GM10266 (cell line): ENCODE measurements around the gene KMT2B.

Source experiments
- DNase-seq: peaks from one replicate; pipeline ENCODE4 v3.0.0; 2012; ENCODE audit errors: extremely low spot score
- TF ChIP-seq, protein P1 (sequence below): IDR thresholded peaks from 2 replicates; pipeline ENCODE4 v1.5.1; 2012; ENCODE audit warnings: mild to moderate bottlenecking, low read depth; ENCODE audit not compliant: control insufficient read depth, insufficient read depth; ENCODE audit errors: missing control alignments

The KMT2B gene

DNA sequence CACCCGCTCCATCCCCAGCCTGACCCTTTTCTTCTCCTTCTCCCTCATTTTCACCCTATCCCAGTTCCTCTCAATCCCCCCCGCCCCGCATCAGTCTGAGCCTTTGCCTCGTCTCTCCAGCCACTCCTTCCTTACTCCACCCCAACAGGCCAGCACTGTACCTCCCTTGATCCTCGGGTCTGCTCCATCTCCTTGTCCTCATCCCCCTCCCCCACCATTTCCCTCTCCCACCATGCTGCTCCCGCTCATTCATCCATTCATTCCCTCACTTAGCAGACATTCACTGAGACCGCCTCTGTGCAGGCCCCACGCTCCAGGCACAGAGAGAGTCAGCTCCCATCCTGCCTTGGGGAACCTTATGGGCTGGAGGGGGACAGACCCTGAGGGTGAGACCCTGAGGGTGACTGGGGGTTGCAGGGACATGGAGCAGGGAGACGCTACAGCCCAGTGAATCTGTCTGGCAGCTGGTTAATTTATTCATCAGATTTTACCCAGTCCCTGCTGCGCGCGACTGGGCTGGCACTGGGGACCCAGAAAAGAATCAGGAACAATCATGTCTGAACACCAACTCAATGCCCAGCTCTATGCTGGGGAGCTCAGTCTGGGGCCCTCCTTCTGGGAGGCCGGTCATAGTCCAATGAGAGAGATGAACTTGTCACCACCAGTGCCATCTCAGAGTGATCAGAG is 58.4 kb downstream of the KMT2B start:
- TF ChIP-seq, protein P1, sequence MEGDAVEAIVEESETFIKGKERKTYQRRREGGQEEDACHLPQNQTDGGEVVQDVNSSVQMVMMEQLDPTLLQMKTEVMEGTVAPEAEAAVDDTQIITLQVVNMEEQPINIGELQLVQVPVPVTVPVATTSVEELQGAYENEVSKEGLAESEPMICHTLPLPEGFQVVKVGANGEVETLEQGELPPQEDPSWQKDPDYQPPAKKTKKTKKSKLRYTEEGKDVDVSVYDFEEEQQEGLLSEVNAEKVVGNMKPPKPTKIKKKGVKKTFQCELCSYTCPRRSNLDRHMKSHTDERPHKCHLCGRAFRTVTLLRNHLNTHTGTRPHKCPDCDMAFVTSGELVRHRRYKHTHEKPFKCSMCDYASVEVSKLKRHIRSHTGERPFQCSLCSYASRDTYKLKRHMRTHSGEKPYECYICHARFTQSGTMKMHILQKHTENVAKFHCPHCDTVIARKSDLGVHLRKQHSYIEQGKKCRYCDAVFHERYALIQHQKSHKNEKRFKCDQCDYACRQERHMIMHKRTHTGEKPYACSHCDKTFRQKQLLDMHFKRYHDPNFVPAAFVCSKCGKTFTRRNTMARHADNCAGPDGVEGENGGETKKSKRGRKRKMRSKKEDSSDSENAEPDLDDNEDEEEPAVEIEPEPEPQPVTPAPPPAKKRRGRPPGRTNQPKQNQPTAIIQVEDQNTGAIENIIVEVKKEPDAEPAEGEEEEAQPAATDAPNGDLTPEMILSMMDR = no peak
- DNase-seq = no peak

DNA sequence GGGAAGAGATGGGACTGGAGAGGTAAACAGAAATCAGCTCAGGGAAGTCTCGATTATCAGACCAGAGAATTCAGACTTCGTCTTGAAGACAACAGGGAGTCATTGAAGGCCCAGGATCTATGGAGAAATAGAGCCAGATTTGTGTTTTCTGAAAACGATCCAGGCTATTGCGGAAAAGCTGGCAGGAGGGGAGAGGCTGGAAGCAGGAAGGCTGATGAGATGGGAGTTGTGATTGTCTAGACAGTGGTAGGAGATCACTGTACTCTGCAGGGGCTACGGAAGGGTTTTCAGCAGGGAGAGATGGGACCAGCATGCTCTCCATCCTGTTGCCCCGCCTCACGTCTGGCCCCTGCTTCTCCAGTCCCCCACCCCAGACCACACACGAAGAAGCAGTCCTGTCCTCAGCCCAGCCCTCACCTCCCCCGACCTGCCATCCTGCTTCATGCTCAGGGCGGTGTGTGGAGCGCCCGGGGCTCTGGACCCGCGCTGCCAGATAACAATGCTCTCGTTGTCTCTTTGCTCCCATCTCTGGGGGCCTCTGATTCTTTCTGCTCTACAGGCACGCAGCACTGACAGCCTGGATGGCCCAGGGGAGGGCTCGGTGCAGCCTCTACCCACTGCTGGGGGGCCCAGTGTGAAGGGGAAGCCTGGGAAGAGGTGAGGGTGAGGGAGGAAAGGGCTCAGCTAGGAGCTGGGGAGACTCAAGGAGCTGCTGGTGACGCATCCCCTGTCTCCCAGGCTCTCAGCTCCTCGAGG is 59.5 kb downstream of the KMT2B start:
- TF ChIP-seq, protein P1 = no peak
- DNase-seq = no peak

DNA sequence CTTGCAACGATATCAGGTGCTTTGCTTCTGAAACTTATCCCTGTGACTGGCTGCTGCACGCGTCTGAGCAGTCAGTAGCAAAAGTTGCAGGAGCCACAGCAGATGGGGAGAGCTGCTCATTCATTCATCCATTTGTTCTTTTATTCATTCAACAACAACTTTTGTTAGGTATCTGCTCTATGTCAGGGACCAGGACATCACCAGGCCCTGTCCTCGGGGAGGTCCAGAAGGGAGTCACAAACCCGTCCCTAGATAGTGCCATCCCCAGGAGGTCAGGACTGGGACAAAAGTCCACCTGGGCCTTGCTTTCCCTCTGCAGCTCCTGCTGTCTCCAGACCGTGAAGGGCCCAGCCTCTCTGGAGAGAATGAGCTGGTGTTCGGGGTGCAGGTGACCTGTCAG is 60.2 kb downstream of the KMT2B start:
- no peak for DNase-seq
- TF ChIP-seq, protein P1 = no peak

DNA sequence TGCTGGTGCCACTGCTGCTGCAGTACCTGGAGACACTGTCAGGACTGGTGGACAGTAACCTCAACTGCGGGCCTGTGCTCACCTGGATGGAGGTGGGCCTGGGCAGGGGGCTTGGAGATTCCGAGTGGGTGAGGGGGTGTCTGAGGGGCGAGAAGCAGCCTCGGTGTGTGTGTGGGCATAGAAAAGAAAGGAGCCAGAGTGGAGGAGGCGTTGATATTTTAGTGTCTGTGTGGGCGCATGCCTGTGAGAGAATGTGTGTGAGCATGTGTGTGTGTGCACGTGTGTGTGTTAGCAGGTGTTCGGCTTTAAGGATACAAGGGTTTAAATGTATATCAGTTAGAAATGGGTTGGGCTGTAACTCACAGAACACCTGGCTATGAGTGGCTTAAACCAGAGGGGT is 61.2 kb downstream of the KMT2B start:
- TF ChIP-seq, protein P1 = no peak
- DNase-seq = no peak

DNA sequence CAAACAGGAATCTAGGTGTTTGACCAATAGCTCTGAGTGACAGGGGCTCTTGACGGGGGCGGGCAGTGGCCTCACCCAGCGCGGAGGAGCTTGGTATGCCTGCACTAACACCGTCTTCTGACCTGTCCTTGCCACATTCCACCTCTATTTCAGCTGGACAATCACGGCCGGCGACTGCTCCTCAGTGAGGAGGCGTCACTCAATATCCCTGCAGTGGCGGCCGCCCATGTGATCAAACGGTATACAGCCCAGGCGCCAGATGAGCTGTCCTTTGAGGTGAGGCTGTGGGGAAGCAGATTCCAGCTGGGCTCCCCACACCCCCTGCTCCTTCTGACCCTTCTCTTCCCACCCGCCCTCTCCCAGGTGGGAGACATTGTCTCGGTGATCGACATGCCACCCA is 62.3 kb downstream of the KMT2B start:
- no peak for DNase-seq
- TF ChIP-seq, protein P1 = no peak

DNA sequence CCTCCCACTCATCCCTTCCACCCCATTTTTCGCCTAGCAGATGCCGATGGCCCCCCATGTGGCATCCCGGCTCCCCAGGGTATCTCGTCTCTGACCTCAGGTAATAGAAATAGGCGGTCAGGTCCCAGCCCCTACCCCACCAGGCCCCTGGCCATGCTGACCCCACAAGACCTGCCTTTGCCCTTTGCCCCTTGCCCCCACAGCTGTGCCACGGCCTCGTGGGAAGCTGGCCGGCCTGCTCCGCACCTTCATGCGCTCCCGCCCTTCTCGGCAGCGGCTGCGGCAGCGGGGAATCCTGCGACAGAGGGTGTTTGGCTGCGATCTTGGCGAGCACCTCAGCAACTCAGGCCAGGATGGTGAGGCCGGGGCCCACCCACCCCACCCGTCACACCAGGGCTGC is 62.9 kb downstream of the KMT2B start:
- TF ChIP-seq, protein P1 = no peak
- DNase-seq = no peak

DNA sequence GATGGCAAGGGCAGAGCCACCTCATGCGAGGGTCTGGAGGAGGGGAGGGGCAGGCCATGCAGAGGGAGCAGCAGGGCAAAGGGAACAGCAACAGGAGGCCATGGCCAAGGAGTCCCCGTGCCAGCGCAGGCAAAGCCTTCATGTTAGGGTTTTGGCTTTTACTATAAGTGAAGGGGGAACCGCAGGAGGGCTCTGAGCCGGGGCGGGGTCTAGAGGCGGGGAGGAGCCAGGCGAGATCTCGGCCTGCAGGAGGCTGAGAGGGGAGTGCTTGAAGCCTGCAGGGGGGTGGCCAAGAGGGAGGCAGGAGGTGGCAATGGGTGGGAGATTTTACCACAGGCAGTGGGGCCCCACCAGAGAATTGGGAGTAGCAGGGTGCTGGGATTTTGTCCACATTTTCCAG is 63.8 kb downstream of the KMT2B start:
- TF ChIP-seq, protein P1 = no peak
- no peak for DNase-seq
